Measurements from ENCODE around the gene CCL22.
A peak's percentile ranks its signal among the peaks of the same experiment; 100 is the strongest.

CCL22 gene

GRCh38 chr16:57364143-57364542 lies 5.6 kb downstream of the CCL22 start:
- Histone ChIP-seq H3K4me1 (ENCODE audit: insufficient read depth, low read length, poor library complexity, severe bottlenecking) (peaks cover 8% of the 10 kb centered on the region), H3K79me2 (ENCODE audit: insufficient read depth, low read length) (no peaks in the 10 kb centered on the region), H3K36me3 (ENCODE audit: insufficient read depth, low read length) (no peaks in the 10 kb centered on the region), H3K9ac (ENCODE audit: low read depth, low read length, poor library complexity, severe bottlenecking) (no peak overlapping the region), H3F3A (ENCODE audit: low read depth) (no peaks in the 10 kb centered on the region), H3K4me3 (ENCODE audit: low read length, poor library complexity, severe bottlenecking) (no peak overlapping the region), H3K4me2 (ENCODE audit: low read depth, low read length, poor library complexity, severe bottlenecking) (no peak overlapping the region), H2AFZ (ENCODE audit: low read length) (no peak overlapping the region), H3K27me3 (ENCODE audit: insufficient read depth, low read length, poor library complexity, severe bottlenecking) (no peaks in the 10 kb centered on the region), H3K9me2 (replicated peaks; ENCODE audit: low read depth, low read length) (no peaks in the 10 kb centered on the region), H4K20me1 (ENCODE audit: insufficient read depth, low read length, poor library complexity, severe bottlenecking) (no peaks in the 10 kb centered on the region), H3K9me3 (ENCODE audit: insufficient read depth, low read depth, low read length) (no peaks in the 10 kb centered on the region)
- no peak for TF ChIP-seq EZH2phosphoT487 (IDR thresholded peaks at IDR 0.05; ENCODE audit: borderline replicate concordance)
- TF ChIP-seq, protein P1, sequence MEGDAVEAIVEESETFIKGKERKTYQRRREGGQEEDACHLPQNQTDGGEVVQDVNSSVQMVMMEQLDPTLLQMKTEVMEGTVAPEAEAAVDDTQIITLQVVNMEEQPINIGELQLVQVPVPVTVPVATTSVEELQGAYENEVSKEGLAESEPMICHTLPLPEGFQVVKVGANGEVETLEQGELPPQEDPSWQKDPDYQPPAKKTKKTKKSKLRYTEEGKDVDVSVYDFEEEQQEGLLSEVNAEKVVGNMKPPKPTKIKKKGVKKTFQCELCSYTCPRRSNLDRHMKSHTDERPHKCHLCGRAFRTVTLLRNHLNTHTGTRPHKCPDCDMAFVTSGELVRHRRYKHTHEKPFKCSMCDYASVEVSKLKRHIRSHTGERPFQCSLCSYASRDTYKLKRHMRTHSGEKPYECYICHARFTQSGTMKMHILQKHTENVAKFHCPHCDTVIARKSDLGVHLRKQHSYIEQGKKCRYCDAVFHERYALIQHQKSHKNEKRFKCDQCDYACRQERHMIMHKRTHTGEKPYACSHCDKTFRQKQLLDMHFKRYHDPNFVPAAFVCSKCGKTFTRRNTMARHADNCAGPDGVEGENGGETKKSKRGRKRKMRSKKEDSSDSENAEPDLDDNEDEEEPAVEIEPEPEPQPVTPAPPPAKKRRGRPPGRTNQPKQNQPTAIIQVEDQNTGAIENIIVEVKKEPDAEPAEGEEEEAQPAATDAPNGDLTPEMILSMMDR (conservative IDR thresholded peaks at IDR 0.05; ENCODE audit: low read length) = no peak

- no peaks in the 10 kb centered on the region for H3K9me2 ChIP-seq (replicated peaks; ENCODE audit: low read depth, low read length)
- no peak overlapping the region for H3K4me2 ChIP-seq (ENCODE audit: low read depth, low read length, poor library complexity, severe bottlenecking)
- H3K79me2 ChIP-seq (ENCODE audit: insufficient read depth, low read length) = no peaks in the 10 kb centered on the region
- H3K4me1 ChIP-seq (ENCODE audit: insufficient read depth, low read length, poor library complexity, severe bottlenecking) = peaks cover 8% of the 10 kb centered on the region
- H4K20me1 ChIP-seq (ENCODE audit: insufficient read depth, low read length, poor library complexity, severe bottlenecking) = no peaks in the 10 kb centered on the region
- 0 out of 2 replicates have a peak overlapping the region, but pooled peaks have one; percentile 30 for H2AFZ ChIP-seq (ENCODE audit: low read length)
- H3K4me3 ChIP-seq (ENCODE audit: low read length, poor library complexity, severe bottlenecking) = no peak overlapping the region
- H3F3A ChIP-seq (ENCODE audit: low read depth) = no peaks in the 10 kb centered on the region
- H3K36me3 ChIP-seq (ENCODE audit: insufficient read depth, low read length) = no peaks in the 10 kb centered on the region
- no peak overlapping the region for H3K9ac ChIP-seq (ENCODE audit: low read depth, low read length, poor library complexity, severe bottlenecking)
- no peak for TF ChIP-seq EZH2phosphoT487 (IDR thresholded peaks at IDR 0.05; ENCODE audit: borderline replicate concordance)
- TF ChIP-seq, protein P1 (conservative IDR thresholded peaks at IDR 0.05; ENCODE audit: low read length) = no peak
- H3K9me3 ChIP-seq (ENCODE audit: insufficient read depth, low read depth, low read length) = no peaks in the 10 kb centered on the region
- H3K27me3 ChIP-seq (ENCODE audit: insufficient read depth, low read length, poor library complexity, severe bottlenecking) = no peaks in the 10 kb centered on the region
Observed at GRCh38 chr16:57366544-57367040, 8.0 kb downstream of the CCL22 start.

DNA sequence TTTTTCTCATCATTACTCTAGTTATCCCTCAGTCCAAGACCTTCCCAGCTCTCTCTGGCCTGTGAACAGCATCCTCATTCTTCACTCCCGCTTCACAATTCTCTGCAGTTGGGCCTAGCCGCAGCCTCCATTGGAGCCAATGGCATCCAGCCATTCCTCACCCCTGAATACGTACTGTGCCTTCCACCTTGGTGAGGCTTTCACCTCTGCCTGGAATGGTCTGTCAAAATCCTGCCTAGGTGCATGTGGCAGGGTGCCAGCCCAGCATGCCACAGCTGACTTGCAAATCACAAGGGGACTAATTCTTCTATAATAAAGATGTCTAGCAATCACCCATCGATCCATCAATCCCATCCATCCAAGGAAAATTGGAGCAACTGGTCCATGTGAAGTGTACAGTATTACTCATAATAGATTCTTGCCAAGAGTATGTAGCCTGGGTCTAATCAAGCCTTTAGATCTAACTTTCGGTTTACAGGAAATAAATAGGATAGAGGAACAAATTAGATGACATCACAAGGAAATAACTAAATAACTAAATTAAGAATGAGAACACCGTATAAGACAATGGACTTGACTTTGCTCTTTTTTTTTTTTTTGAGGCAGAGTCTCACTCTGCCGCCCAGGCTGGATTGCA lies 8.7 kb downstream of the CCL22 start:
- no peaks in the 10 kb centered on the region for H3K36me3 ChIP-seq (ENCODE audit: insufficient read depth, low read length)
- no peak overlapping the region for H3K4me2 ChIP-seq (ENCODE audit: low read depth, low read length, poor library complexity, severe bottlenecking)
- no peaks in the 10 kb centered on the region for H3F3A ChIP-seq (ENCODE audit: low read depth)
- H3K9me2 ChIP-seq (replicated peaks; ENCODE audit: low read depth, low read length) = no peaks in the 10 kb centered on the region
- H3K4me3 ChIP-seq (ENCODE audit: low read length, poor library complexity, severe bottlenecking) = no peak overlapping the region
- no peaks in the 10 kb centered on the region for H4K20me1 ChIP-seq (ENCODE audit: insufficient read depth, low read length, poor library complexity, severe bottlenecking)
- TF ChIP-seq, protein P1 (conservative IDR thresholded peaks at IDR 0.05; ENCODE audit: low read length) = no peak
- TF ChIP-seq EZH2phosphoT487 (IDR thresholded peaks at IDR 0.05; ENCODE audit: borderline replicate concordance) = no peak
- H3K9me3 ChIP-seq (ENCODE audit: insufficient read depth, low read depth, low read length) = no peaks in the 10 kb centered on the region
- no peak overlapping the region for H2AFZ ChIP-seq (ENCODE audit: low read length)
- H3K79me2 ChIP-seq (ENCODE audit: insufficient read depth, low read length) = no peaks in the 10 kb centered on the region
- no peaks in the 10 kb centered on the region for H3K27me3 ChIP-seq (ENCODE audit: insufficient read depth, low read length, poor library complexity, severe bottlenecking)
- H3K9ac ChIP-seq (ENCODE audit: low read depth, low read length, poor library complexity, severe bottlenecking) = no peak overlapping the region
- peaks cover 8% of the 10 kb centered on the region for H3K4me1 ChIP-seq (ENCODE audit: insufficient read depth, low read length, poor library complexity, severe bottlenecking)
